HepG2 (cell line): ENCODE data around the gene FAM117A. TPM values are rescaled to one million over a fixed set of nuclear protein-coding genes. Genes with fewer than 3 reads are reported as not detected.

Experiments
- AKAP8 ChIP-seq: sonication (generic); formaldehyde crosslinking; IDR thresholded peaks from 2 replicates; pipeline ENCODE4 v1.5.1; 2020; ENCODE audit warnings: mild to moderate bottlenecking, missing genetic modification reagents
- ATF6 ChIP-seq: sonication (generic); formaldehyde crosslinking; conservative IDR thresholded peaks from 2 replicates; pipeline ENCODE4 v1.4.0; 2020; ENCODE audit warnings: missing genetic modification reagents
- CCAR2 ChIP-seq: fragments of 200-400 bp; formaldehyde crosslinking; optimal IDR thresholded peaks from 2 replicates; pipeline ENCODE3; 2018; ENCODE audit warnings: low read depth, mild to moderate bottlenecking, low read length, moderate library complexity
- FOXM1 ChIP-seq: sonication (generic); formaldehyde crosslinking; IDR thresholded peaks from 2 replicates; pipeline ENCODE4 v1.5.0; 2020; ENCODE audit warnings: missing genetic modification reagents
- PCBP1 ChIP-seq: fragments of 200-400 bp; formaldehyde crosslinking; IDR thresholded peaks from 2 replicates; pipeline ENCODE4 v1.6.1; 2017; ENCODE audit warnings: mild to moderate bottlenecking, low read depth, low read length, borderline replicate concordance
- SMC3 ChIP-seq: IDR thresholded peaks from 2 replicates; pipeline ENCODE4 v1.6.1; 2011; ENCODE audit warnings: low read length, improper control_type of control experiment
- TFAP4 ChIP-seq: sonication (generic); IDR thresholded peaks from 2 replicates; pipeline ENCODE4 v1.6.1; 2016; ENCODE audit warnings: low read depth, borderline replicate concordance
- THYN1 ChIP-seq: sonication (generic); formaldehyde crosslinking; IDR thresholded peaks from 2 replicates; pipeline ENCODE4 v1.8.1; 2023; ENCODE audit warnings: low read depth, mild to moderate bottlenecking, moderate library complexity, missing genetic modification reagents, borderline replicate concordance
- TP53 ChIP-seq: sonication (generic); formaldehyde crosslinking; conservative IDR thresholded peaks from 2 replicates; pipeline ENCODE4 v1.4.0; 2020; ENCODE audit warnings: missing genetic modification reagents
- ZNF362 ChIP-seq: sonication (generic); formaldehyde crosslinking; IDR thresholded peaks from 2 replicates; pipeline ENCODE4 v1.4.0; 2020; ENCODE audit warnings: missing genetic modification reagents, mild to moderate bottlenecking, borderline replicate concordance
- ZNF629 ChIP-seq: sonication (generic); formaldehyde crosslinking; conservative IDR thresholded peaks from 2 replicates; pipeline ENCODE4 v1.5.0; 2020; ENCODE audit warnings: missing genetic modification reagents
- polyA plus RNA-seq, 8 experiments: library from polyadenylated mRNA; depleted of rRNA in 3 of 8; stranded (reverse) in 7 of 8; unstranded in 1 of 8; fragments of >200 nt; fragmentation: Illumina TruSeq in 4 of 8; extraction: Trizol in 4 of 8; gene quantifications; 2 replicates each; pipeline versions ENCODE4 v1.2.1 to v1.2.3, GENCODE V29; 2011 to 2016; ENCODE audit warnings: low read depth in 4 of 8, missing spikeins in 1 of 8, mixed read lengths in 1 of 8; ENCODE audit not compliant: insufficient read depth in 1 of 8
- total RNA-seq, 5 experiments: library from RNA; depleted of rRNA; stranded (reverse); fragments of >200 nt; fragmentation: Illumina TruSeq; extraction: Trizol; gene quantifications; 2 replicates each; pipeline ENCODE4 v1.2.3, GENCODE V29; 2016; ENCODE audit warnings: low read depth in 1 of 5

FAM117A gene
- total and polyA plus RNA-seq, 2 of the 13 experiments (the other 11 are each of a cell fraction or from before 2014, with no cell fraction given), result 12.1 to 19.8 TPM

GRCh38 chr17:49677134-49677932 lies 86.6 kb downstream of the FAM117A start (continued):
- no peak for TF ChIP-seq SMC3
- TF ChIP-seq FOXM1 (CRISPR knock-in tag), result no peak
- no peak for TF ChIP-seq ZNF362 (CRISPR knock-in tag)
- no peak for TF ChIP-seq PCBP1
- no peak for TF ChIP-seq TFAP4
- TF ChIP-seq ZNF629 (CRISPR knock-in tag), result no peak
- no peak for TF ChIP-seq ATF6 (CRISPR knock-in tag)
- no peak for TF ChIP-seq CCAR2
- TF ChIP-seq TP53, result 0 out of 2 replicates have a peak, but pooled peaks have one; percentile 19
- TF ChIP-seq THYN1, result no peak
- no peak for TF ChIP-seq AKAP8 (CRISPR knock-in tag)
